ENCODE measurements around the gene KATNAL2.

KATNAL2 gene

DNA sequence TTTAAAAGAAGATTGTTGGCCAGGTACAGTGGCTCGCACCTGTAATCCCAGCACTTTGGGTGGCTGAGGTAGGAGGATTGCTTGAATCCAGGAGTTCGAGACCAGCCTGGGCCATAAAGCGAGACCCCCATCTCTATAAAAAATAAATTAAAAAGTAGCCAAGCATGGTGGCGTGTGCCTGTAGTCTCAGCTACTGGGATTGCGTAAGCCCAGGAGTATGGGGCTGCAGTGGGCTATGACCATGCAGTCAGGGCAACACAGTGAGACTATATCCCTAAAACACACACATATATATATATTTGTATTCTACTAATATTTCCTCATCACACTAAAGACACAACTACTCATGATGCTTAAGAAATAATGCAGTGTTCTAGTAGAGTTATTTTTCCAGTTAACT is 225.8 kb downstream of the KATNAL2 start:
- Histone ChIP-seq H3K27ac (no peak overlapping the region), H3K4me3 (ENCODE audit: low read depth, low read length) (no peak overlapping the region), H3K27me3 (ENCODE audit: insufficient read depth, low read depth, severe bottlenecking) (no peaks in the 10 kb centered on the region), H3K9me3 (ENCODE audit: severe bottlenecking) (no peaks in the 10 kb centered on the region), H3K36me3 (no peaks in the 10 kb centered on the region; the same call in 1 of the 2 replicates)
- TF ChIP-seq, protein P1, sequence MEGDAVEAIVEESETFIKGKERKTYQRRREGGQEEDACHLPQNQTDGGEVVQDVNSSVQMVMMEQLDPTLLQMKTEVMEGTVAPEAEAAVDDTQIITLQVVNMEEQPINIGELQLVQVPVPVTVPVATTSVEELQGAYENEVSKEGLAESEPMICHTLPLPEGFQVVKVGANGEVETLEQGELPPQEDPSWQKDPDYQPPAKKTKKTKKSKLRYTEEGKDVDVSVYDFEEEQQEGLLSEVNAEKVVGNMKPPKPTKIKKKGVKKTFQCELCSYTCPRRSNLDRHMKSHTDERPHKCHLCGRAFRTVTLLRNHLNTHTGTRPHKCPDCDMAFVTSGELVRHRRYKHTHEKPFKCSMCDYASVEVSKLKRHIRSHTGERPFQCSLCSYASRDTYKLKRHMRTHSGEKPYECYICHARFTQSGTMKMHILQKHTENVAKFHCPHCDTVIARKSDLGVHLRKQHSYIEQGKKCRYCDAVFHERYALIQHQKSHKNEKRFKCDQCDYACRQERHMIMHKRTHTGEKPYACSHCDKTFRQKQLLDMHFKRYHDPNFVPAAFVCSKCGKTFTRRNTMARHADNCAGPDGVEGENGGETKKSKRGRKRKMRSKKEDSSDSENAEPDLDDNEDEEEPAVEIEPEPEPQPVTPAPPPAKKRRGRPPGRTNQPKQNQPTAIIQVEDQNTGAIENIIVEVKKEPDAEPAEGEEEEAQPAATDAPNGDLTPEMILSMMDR (IDR thresholded peaks at IDR 0.05; ENCODE audit: low read depth, low read length), result no peak
- DNase-seq, result no peak

DNA sequence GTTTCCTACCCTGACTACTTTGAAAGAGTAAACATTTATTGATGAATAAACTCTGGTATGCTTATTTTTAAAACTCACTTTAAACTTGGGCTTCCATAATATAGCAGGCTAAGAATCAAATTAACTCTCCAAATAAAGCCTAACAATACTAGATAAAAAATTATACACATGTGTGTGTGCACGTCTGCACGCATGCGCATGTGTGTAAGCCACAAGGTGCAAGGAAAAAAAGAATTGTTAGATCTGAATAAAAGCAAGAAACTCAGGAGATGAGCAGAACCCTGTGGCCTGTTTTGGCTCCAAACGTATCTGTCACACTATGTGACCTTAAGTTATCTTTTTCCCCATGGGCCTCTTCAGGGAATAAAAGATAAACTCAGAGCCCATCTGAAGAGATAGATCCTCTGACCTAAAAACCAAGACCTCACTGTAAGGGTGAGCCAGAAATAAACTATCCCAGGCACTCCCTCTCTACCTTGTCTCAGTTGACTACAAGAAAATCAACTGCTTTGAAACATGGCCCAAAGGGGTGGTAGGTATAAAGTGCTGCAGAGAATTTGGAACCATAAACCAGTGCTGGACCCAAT is 226.6 kb downstream of the KATNAL2 start:
- H3K9me3 ChIP-seq (ENCODE audit: severe bottlenecking), result no peaks in the 10 kb centered on the region
- H3K36me3 ChIP-seq, result no peaks in the 10 kb centered on the region; the same call in 1 of the 2 replicates
- DNase-seq, result no peak
- no peak overlapping the region for H3K27ac ChIP-seq
- no peaks in the 10 kb centered on the region for H3K27me3 ChIP-seq (ENCODE audit: insufficient read depth, low read depth, severe bottlenecking)
- H3K4me3 ChIP-seq (ENCODE audit: low read depth, low read length), result no peak overlapping the region
- TF ChIP-seq, protein P1 (IDR thresholded peaks at IDR 0.05; ENCODE audit: low read depth, low read length), result no peak

DNA sequence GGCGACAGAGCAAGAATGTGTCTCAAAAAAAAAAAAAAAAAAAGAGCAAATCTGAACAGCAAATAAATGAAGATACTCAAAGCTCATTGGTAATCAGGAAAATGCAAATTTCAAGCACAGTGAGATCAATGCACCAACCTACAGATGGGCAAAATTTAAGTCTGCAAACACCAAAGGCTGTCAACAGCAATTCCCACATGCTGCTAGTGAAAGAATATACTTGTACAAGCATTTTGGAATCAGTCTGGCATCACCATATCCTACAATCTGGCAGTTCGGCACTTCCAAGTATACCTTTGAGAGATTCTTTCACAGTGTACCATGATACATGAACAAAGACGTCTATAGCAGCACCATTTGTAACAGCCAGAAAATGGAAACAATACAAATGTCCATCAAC is 228.8 kb downstream of the KATNAL2 start:
- DNase-seq, result no peak
- no peaks in the 10 kb centered on the region for H3K27me3 ChIP-seq (ENCODE audit: insufficient read depth, low read depth, severe bottlenecking)
- TF ChIP-seq, protein P1 (IDR thresholded peaks at IDR 0.05; ENCODE audit: low read depth, low read length), result no peak
- no peaks in the 10 kb centered on the region for H3K9me3 ChIP-seq (ENCODE audit: severe bottlenecking)
- no peaks in the 10 kb centered on the region; the same call in 1 of the 2 replicates for H3K36me3 ChIP-seq
- H3K4me3 ChIP-seq (ENCODE audit: low read depth, low read length), result no peak overlapping the region
- H3K27ac ChIP-seq, result no peak overlapping the region

DNA sequence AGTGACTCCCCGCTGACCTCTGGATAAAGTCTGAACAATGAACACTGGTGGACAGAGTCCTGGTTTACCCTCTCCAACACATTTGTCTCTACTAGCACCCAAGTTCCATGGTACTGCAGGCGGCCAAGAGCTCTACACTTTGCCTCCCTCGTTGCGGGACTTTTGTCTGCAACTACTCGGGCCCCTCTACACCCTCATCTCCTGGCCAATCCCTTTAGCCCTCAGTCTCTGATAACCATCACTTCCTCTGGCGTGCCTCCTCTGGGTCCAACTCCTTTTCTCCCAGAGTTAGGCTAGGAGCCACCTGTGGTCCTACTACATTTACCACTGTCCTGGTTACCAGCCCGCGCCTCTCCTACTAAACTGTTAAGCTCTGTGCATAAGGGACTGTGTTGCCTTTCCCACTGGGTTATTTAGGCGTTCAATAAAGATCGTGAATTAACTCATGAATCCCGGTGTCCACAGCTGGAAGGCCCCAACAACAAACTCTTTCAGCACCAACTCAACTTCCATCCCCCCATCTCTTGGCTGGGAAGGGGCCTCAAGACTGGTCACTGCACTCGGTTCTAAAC is 232.1 kb downstream of the KATNAL2 start:
- TF ChIP-seq, protein P1 (IDR thresholded peaks at IDR 0.05; ENCODE audit: low read depth, low read length), result no peak
- no peaks in the 10 kb centered on the region for H3K27me3 ChIP-seq (ENCODE audit: insufficient read depth, low read depth, severe bottlenecking)
- no peak for DNase-seq
- H3K27ac ChIP-seq, result peak overlapping the region; percentile 91
- no peaks in the 10 kb centered on the region for H3K9me3 ChIP-seq (ENCODE audit: severe bottlenecking)
- peak overlapping the region; percentile 62 for H3K4me3 ChIP-seq (ENCODE audit: low read depth, low read length)
- H3K36me3 ChIP-seq, result peaks cover 18% of the 10 kb centered on the region

DNA sequence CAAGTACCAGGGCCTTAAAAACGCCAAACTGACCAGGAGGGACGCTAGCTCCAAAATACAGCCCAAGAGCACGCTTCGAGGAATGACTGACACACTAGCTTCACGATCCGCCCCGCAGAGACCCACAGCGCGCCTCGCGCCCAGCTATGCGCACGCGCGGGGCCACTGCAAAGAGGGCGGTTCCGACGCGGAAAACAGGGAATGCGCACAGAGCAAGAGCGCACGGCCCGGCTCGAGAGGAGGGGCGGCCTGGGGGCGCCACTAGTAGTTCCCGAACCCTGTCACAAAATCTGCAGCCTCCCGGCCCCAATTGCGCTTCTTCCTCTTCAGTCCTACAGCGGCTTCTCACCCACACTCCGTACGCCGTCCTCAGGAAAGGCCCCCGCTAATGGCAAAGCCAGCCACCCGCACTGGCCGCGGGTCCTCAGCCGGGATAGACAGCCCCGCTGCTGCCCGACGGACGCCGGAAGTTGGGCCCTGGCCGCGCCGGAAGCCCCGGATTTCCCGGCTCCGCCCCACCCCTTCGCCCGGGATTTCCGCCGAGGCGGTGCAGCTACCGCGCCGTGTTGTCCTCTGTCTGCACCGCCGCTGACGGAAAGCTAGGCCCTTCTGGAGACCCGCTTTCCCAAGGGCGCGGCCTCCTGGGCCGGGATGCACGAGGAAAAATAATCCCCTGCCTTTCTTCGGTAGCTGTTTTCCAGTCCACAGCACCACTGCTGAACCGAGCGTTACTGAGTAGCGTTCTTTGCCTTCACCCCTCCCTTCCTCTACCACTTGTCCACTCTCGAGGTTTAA is 232.8 kb downstream of the KATNAL2 start, which contains the start of gene HDHD2:
HDHD2 (minus strand) TSS at position 472 of the 795 bp plus-strand sequence. CDS start 14,061 bp downstream, outside the sequence.
- TF ChIP-seq, protein P1 (IDR thresholded peaks at IDR 0.05; ENCODE audit: low read depth, low read length), result 0 out of 2 replicates have a peak, but pooled peaks have one; percentile 12
- Histone ChIP-seq H3K9me3 (ENCODE audit: severe bottlenecking) (no peaks in the 10 kb centered on the region), H3K36me3 (peaks cover 25% of the 10 kb centered on the region), H3K4me3 (ENCODE audit: low read depth, low read length) (peak within 1 kb of the TSS; percentile 62), H3K27ac (peak within 1 kb of the TSS; percentile 91), H3K27me3 (ENCODE audit: insufficient read depth, low read depth, severe bottlenecking) (no peaks in the 10 kb centered on the region)
- peak; percentile 95 for DNase-seq

Measured in WERI-Rb-1 (cell line).